ENCODE data around the gene KATNIP.

Gene KATNIP

DNA sequence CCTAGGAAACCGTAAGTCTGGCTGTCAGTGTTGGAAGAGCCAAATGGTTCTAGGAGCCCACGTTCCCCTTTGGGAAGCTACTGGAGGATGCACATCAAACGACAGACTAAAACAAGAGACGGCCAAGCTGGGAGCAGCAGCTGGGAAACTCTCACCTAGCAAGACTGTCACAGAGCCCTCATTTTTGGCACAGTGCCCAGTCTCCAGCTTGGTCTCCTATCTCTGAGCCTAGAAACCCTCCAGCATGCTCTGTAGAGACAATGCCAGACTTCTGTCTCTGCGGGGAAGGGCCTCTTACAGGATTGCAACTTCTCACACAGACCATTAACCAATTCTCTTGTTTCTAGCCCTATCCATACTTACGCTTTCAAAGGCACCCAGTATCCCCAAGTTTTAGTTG, 23.8 kb upstream of the KATNIP start (continued):
- TF ChIP-seq SCRT1 (tag by site-specific recombination; IDR thresholded peaks at IDR 0.05; ENCODE audit: borderline replicate concordance) (no peak), ZNF280D (tag by site-specific recombination; IDR thresholded peaks at IDR 0.05) (no peak), ZNF223 (tag by site-specific recombination; IDR thresholded peaks at IDR 0.05) (no peak), ZNF677 (tag by site-specific recombination; IDR thresholded peaks at IDR 0.05) (no peak), ZNF23 (tag by site-specific recombination; IDR thresholded peaks at IDR 0.05; ENCODE audit: borderline replicate concordance) (no peak), TRIM28 (IDR thresholded peaks at IDR 0.05; ENCODE audit: borderline replicate concordance, low read length) (no peak), PRDM4 (tag by site-specific recombination; IDR thresholded peaks at IDR 0.05) (no peak), CTCF (tag by site-specific recombination; IDR thresholded peaks at IDR 0.05) (no peak), ZNF624 (tag by site-specific recombination; IDR thresholded peaks at IDR 0.05) (no peak), ZNF549 (tag by site-specific recombination; IDR thresholded peaks at IDR 0.05) (no peak), ZNF544 (tag by site-specific recombination; IDR thresholded peaks at IDR 0.05) (peak; percentile 68; the same call in 1 of the 2 replicates), ZXDB (tag by site-specific recombination; IDR thresholded peaks at IDR 0.05) (no peak)
- TF ChIP-seq, protein P1, sequence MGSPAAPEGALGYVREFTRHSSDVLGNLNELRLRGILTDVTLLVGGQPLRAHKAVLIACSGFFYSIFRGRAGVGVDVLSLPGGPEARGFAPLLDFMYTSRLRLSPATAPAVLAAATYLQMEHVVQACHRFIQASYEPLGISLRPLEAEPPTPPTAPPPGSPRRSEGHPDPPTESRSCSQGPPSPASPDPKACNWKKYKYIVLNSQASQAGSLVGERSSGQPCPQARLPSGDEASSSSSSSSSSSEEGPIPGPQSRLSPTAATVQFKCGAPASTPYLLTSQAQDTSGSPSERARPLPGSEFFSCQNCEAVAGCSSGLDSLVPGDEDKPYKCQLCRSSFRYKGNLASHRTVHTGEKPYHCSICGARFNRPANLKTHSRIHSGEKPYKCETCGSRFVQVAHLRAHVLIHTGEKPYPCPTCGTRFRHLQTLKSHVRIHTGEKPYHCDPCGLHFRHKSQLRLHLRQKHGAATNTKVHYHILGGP (tag by site-specific recombination; IDR thresholded peaks at IDR 0.05), result peak; percentile 33; the same call in 1 of the 2 replicates

DNA sequence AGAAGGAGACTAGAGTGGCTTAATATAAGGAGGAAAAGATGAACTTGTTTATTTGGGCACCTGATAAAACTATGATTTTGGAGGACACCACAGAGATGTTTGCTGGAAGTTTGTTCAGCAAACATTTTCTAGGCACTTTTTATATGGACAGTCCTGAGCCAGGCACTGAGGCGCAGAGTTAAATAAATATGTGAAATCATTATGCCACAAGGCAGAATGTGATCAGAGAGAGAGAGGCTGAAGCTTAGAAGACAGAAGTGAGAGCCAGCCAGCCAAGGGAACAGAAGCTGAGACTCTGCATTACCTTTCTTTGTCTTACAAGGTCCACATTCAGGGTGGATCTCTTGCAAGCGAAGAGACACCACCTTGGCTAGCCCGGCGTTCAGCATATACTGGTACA, 21.6 kb upstream of the KATNIP start:
- Histone ChIP-seq H3K4me1 (ENCODE audit: control insufficient read depth, insufficient read depth, low read length) (no peaks in the 10 kb centered on the region), H3K9me3 (ENCODE audit: control insufficient read depth, insufficient read depth, low read depth, low read length) (no peaks in the 10 kb centered on the region), H3K36me3 (ENCODE audit: control insufficient read depth in 2 of 2, insufficient read depth in 1 of 2, low read length in 2 of 2) (peaks cover 34 to 99% of the 10 kb centered on the region in 2 experiments; a peak in 2 of 3 replicates), H3K4me3 (ENCODE audit: low read depth, low read length) (no peak overlapping the region), H3K27ac (ENCODE audit: extremely low read depth, low read depth, low read length) (no peak overlapping the region)
- ChIA-PET CTCF (no interaction called here), POLR2A (no interaction called here)
- TF ChIP-seq ZBTB7A (tag by site-specific recombination; IDR thresholded peaks at IDR 0.05; ENCODE audit: low read depth) (no peak), OSR2 (tag by site-specific recombination; IDR thresholded peaks at IDR 0.05) (no peak), ZNF561 (tag by site-specific recombination; IDR thresholded peaks at IDR 0.05; ENCODE audit: borderline replicate concordance) (no peak), ZNF248 (tag by site-specific recombination; IDR thresholded peaks at IDR 0.05) (no peak), ZNF311 (tag by site-specific recombination; IDR thresholded peaks at IDR 0.05; ENCODE audit: borderline replicate concordance) (no peak), ZNF146 (tag by site-specific recombination; IDR thresholded peaks at IDR 0.05) (no peak), ZBTB17 (tag by site-specific recombination; IDR thresholded peaks at IDR 0.05) (no peak), ZNF26 (tag by site-specific recombination; IDR thresholded peaks at IDR 0.05) (no peak), ZNF350 (tag by site-specific recombination; IDR thresholded peaks at IDR 0.05) (no peak), ZNF302 (tag by site-specific recombination; IDR thresholded peaks at IDR 0.05; ENCODE audit: low read depth) (no peak), ZNF664 (tag by site-specific recombination; IDR thresholded peaks at IDR 0.05) (no peak), ZNF223 (tag by site-specific recombination; IDR thresholded peaks at IDR 0.05) (no peak), ZNF654 (tag by site-specific recombination; IDR thresholded peaks at IDR 0.05; ENCODE audit: low read depth) (no peak), ZNF544 (tag by site-specific recombination; IDR thresholded peaks at IDR 0.05) (no peak), HOXD13 (CRISPR knock-in tag; IDR thresholded peaks at IDR 0.05; ENCODE audit: borderline replicate concordance) (no peak), ZXDB (tag by site-specific recombination; IDR thresholded peaks at IDR 0.05) (no peak)
- TF ChIP-seq, protein P2, sequence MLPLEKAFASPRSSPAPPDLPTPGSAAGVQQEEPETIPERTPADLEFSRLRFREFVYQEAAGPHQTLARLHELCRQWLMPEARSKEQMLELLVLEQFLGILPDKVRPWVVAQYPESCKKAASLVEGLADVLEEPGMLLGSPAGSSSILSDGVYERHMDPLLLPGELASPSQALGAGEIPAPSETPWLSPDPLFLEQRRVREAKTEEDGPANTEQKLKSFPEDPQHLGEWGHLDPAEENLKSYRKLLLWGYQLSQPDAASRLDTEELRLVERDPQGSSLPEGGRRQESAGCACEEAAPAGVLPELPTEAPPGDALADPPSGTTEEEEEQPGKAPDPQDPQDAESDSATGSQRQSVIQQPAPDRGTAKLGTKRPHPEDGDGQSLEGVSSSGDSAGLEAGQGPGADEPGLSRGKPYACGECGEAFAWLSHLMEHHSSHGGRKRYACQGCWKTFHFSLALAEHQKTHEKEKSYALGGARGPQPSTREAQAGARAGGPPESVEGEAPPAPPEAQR (tag by site-specific recombination; IDR thresholded peaks at IDR 0.05), result no peak

All from HEK293 (cell line).